Kidney glomerular epithelial cell (primary cell): Measurements from ENCODE around the gene EPHB4.
"Not testable (repeated sequence)": the region's sequence is repeated elsewhere in the genome, so short reads cannot be mapped to it uniquely, and the experiment has no call there.

ENCODE experiments used
- DNase-seq: peaks from one replicate; lab custom pipeline; 2025; lab: John Stamatoyannopoulos, UW

The EPHB4 gene

GRCh38 chr7:100789055-100789454 is 38.3 kb downstream of the EPHB4 start:
- DNase-seq: no peak

- no peak for DNase-seq
Measured at GRCh38 chr7:100786323-100786722, 41.0 kb downstream of the EPHB4 start.

- no peak for DNase-seq
Measured at GRCh38 chr7:100785878-100786277, 41.4 kb downstream of the EPHB4 start.

- no peak for DNase-seq
Measured at GRCh38 chr7:100783804-100784203, 43.5 kb downstream of the EPHB4 start.

- DNase-seq: no peak
Measured at GRCh38 chr7:100781255-100781654, 46.1 kb downstream of the EPHB4 start.

GRCh38 chr7:100779359-100779758 is 48.0 kb downstream of the EPHB4 start:
- no peak for DNase-seq

GRCh38 chr7:100778061-100778621 is 49.2 kb downstream of the EPHB4 start:
- DNase-seq: no peak

GRCh38 chr7:100773491-100773890 is 53.8 kb downstream of the EPHB4 start:
- DNase-seq: no peak

GRCh38 chr7:100768784-100769183 is 58.5 kb downstream of the EPHB4 start:
- DNase-seq: no peak

- DNase-seq: no peak
Measured at GRCh38 chr7:100765250-100765649, 62.1 kb downstream of the EPHB4 start.

GRCh38 chr7:100764841-100765240 is 62.5 kb downstream of the EPHB4 start:
- no peak for DNase-seq

GRCh38 chr7:100763556-100764140 is 63.7 kb downstream of the EPHB4 start:
- DNase-seq: no peak

GRCh38 chr7:100762841-100763240 is 64.5 kb downstream of the EPHB4 start:
- DNase-seq: not testable (repeated sequence)

GRCh38 chr7:100759357-100760171 is 67.8 kb downstream of the EPHB4 start:
- DNase-seq: no peak

- DNase-seq: no peak
Measured at GRCh38 chr7:100753750-100754149, 73.6 kb downstream of the EPHB4 start.

GRCh38 chr7:100752994-100753393 is 74.3 kb downstream of the EPHB4 start:
- DNase-seq: no peak
